ENCODE results near the gene PPM1D. TPM values are rescaled to one million over a fixed set of nuclear protein-coding genes. Genes with fewer than 3 reads are reported as not detected.

Gene PPM1D
- total and polyA plus RNA-seq, 4 donors, result 13.4 to 15.8 (median 15.0) TPM

DNA sequence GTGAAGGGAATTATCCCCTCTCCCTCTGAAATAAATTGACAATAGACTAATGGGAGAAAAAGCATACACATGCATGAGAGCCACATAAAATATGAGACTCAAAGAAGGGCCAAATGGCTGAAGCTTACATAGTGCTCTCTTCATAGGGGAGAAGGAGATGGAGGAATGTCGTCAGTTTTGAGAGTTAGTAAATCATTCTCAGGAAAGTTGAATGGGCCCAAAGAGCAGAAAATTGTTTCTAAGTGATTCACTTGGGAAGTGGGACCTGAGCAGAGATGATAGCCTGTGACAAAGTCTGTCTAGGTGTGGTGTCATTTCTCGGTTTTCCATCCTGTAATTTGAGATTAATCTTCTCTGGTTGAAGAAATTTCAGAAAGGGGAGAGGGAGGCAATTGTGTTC, 112.7 kb downstream of the PPM1D start:
- peaks cover 7% of the 10 kb centered on the region for H3K36me3 ChIP-seq (ENCODE audit: control insufficient read depth, insufficient read depth, low read length)
- H3K4me1 ChIP-seq (ENCODE audit: control insufficient read depth, insufficient read depth, low read length), result no peaks in the 10 kb centered on the region
- H3K27ac ChIP-seq (ENCODE audit: low read depth, low read length), result no peak overlapping the region
- no peak overlapping the region for H3K4me3 ChIP-seq (ENCODE audit: low read depth, low read length)
- H3K27me3 ChIP-seq (ENCODE audit: control insufficient read depth, insufficient read depth, low read length), result no peaks in the 10 kb centered on the region
- H3K9me3 ChIP-seq (ENCODE audit: control insufficient read depth, insufficient read depth, low read length), result no peaks in the 10 kb centered on the region
- WGBS (ENCODE audit: insufficient coverage), result 80% methylated on average over 2 of the region's 2 CpGs
- no peak for DNase-seq (ENCODE audit: low read depth in 4 of 6, low spot score in 6 of 6)

DNA sequence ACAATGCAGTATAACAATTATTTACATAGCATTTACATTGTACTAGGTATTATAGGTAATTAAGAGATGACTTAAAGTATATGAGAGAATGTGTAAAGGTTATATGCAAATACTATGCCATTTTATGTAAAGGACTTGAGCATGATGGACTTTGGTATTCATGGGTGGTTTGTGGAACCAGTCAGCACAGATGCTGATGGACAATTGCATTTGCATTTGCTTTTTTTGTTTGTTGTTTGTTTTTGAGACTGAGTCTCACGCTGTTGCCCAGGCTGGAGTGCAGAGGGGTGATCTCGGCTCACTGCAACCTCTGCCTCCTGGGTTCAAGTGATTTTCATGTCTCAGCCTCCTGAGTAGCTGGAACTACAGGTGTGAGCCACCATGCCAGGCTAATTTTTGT, 113.6 kb downstream of the PPM1D start:
- WGBS (ENCODE audit: insufficient coverage), result 95% methylated on average over 2 of the region's 2 CpGs
- H3K4me3 ChIP-seq (ENCODE audit: low read depth, low read length), result no peak overlapping the region
- no peaks in the 10 kb centered on the region for H3K4me1 ChIP-seq (ENCODE audit: control insufficient read depth, insufficient read depth, low read length)
- DNase-seq (ENCODE audit: low read depth in 4 of 6, low spot score in 6 of 6), result no peak
- H3K36me3 ChIP-seq (ENCODE audit: control insufficient read depth, insufficient read depth, low read length), result peaks cover 7% of the 10 kb centered on the region
- H3K27ac ChIP-seq (ENCODE audit: low read depth, low read length), result no peak overlapping the region
- H3K27me3 ChIP-seq (ENCODE audit: control insufficient read depth, insufficient read depth, low read length), result no peaks in the 10 kb centered on the region
- no peaks in the 10 kb centered on the region for H3K9me3 ChIP-seq (ENCODE audit: control insufficient read depth, insufficient read depth, low read length)

Small RNAs within 50 kb of the gene (small RNA-seq; reads per million reads assigned to genes)
- gene AC011921.2 (ENCODE audit: low replicate concordance) (not detected), gene RN7SL606P (ENCODE audit: low replicate concordance) (not detected), gene RNU6-623P (ENCODE audit: low replicate concordance) (not detected)

Other genes starting within 250 kb of the PPM1D start
- 100 to 1,000 TPM in 1 of 2 donors, 10 to 100 TPM in 1; 55.2 to 103 TPM for gene USP32, start 208.1 kb upstream of the PPM1D start, total RNA-seq
- gene USP32, start 208.1 kb upstream of the PPM1D start, polyA plus RNA-seq (ENCODE audit: insufficient read length in 2 of 2), result 10 to 100 TPM; 46.6 to 49.0 TPM
- under 1 TPM in 1 of 2 donors, not detected in 1; 0.17 TPM for gene CHCT1, start 177.7 kb upstream of the PPM1D start, total RNA-seq
- gene CHCT1, start 177.7 kb upstream of the PPM1D start, polyA plus RNA-seq (ENCODE audit: insufficient read length in 2 of 2), result not detected
- 10 to 100 TPM; 56.0 to 88.9 TPM for gene APPBP2, start 74.0 kb upstream of the PPM1D start, total RNA-seq
- gene APPBP2, start 74.0 kb upstream of the PPM1D start, polyA plus RNA-seq (ENCODE audit: insufficient read length in 2 of 2), result 10 to 100 TPM; 40.1 to 51.1 TPM
- gene BCAS3, start 77.7 kb downstream of the PPM1D start, total RNA-seq, result 10 to 100 TPM; 28.9 to 53.4 TPM
- gene BCAS3, start 77.7 kb downstream of the PPM1D start, polyA plus RNA-seq (ENCODE audit: insufficient read length in 2 of 2), result 10 to 100 TPM; 20.5 to 22.4 TPM